H1 (cell line): ENCODE results near the gene PARD3. TPM values are rescaled to one million over a fixed set of nuclear protein-coding genes. Genes with fewer than 3 reads are reported as not detected.

Experiments
- CTCF ChIA-PET: fragments of 300-600 bp; sonication (Branson Sonifier 250); formaldehyde crosslinking; loops from one replicate; lab custom pipeline; 2021; ENCODE audit not compliant: partially characterized antibody; lab: Charles Lee
- POLR2A ChIA-PET: fragments of 300-600 bp; sonication (Branson Sonifier 250); formaldehyde crosslinking; loops from one replicate; lab custom pipeline; 2021; ENCODE audit warnings: inconsistent platforms; ENCODE audit not compliant: partially characterized antibody; lab: Charles Lee
- DNase-seq, 2 experiments: peaks; one replicate each; pipeline versions ENCODE4 v3.0.0 to v3.0.0-alpha.2; 2010 to 2022; ENCODE audit warnings: low spot score in 2 of 2, low read depth in 1 of 2, mixed read lengths in 1 of 2
- FAIRE-seq: peaks from 2 replicates; lab custom pipeline; 2011; peaks lifted over from hg19 to GRCh38; lab: Jason Lieb, UNC
- H2AFZ ChIP-seq: 2 replicates; pipeline ENCODE4 v1.8.1; 2012; ENCODE audit warnings: low read length, inconsistent platforms
- H2AK5ac ChIP-seq: 2 replicates; pipeline ENCODE4 v1.6.1; 2013; ENCODE audit warnings: low read depth, low read length
- H2BK120ac ChIP-seq: replicated peaks from 2 replicates; pipeline ENCODE3; 2013; ENCODE audit warnings: low read depth, low read length, inconsistent platforms
- H2BK12ac ChIP-seq: 2 replicates; pipeline ENCODE4 v1.6.1; 2013; ENCODE audit warnings: low read depth, low read length
- H2BK15ac ChIP-seq: 2 replicates; pipeline ENCODE4 v1.6.1; 2013; ENCODE audit warnings: low read length
- H2BK20ac ChIP-seq: 2 replicates; pipeline ENCODE4 v1.6.1; 2013; ENCODE audit warnings: low read length
- H2BK5ac ChIP-seq: 2 replicates; pipeline ENCODE4 v1.6.1; 2013; ENCODE audit warnings: low read depth, low read length
- H3K14ac ChIP-seq: 2 replicates; pipeline ENCODE4 v1.6.1; 2013; ENCODE audit warnings: inconsistent platforms; ENCODE audit not compliant: insufficient read length
- H3K18ac ChIP-seq: 2 replicates; pipeline ENCODE4 v1.6.1; 2013; ENCODE audit warnings: low read length; ENCODE audit errors: extremely low read depth
- H3K23ac ChIP-seq: 2 replicates; pipeline ENCODE4 v1.6.1; 2013; ENCODE audit warnings: inconsistent platforms; ENCODE audit not compliant: insufficient read length
- H3K23me2 ChIP-seq: 2 replicates; pipeline ENCODE4 v1.6.1; 2013; ENCODE audit warnings: low read depth, low read length
- H3K27ac ChIP-seq: 2 replicates; pipeline ENCODE4 v1.6.1; 2011; ENCODE audit warnings: low read depth, low read length, inconsistent platforms
- H3K27me3 ChIP-seq, 4 experiments: replicated peaks in 1 of 4; 1 replicate in 1 of 4; 2 replicates in 3 of 4; pipeline versions ENCODE4 v1.6.1 to v1.8.1; 2011 to 2013; ENCODE audit warnings: low read length in 3 of 4, mild to moderate bottlenecking in 3 of 4, inconsistent platforms in 2 of 4, mixed read lengths in 2 of 4, moderate library complexity in 1 of 4; ENCODE audit not compliant: control insufficient read depth in 3 of 4, insufficient read depth in 3 of 4; ENCODE audit errors: extremely low read depth in 1 of 4
- H3K36me3 ChIP-seq, 4 experiments: 2 replicates each; pipeline versions ENCODE4 v1.6.1 to v1.8.1; 2011 to 2013; ENCODE audit warnings: mild to moderate bottlenecking in 4 of 4, low read length in 3 of 4, moderate library complexity in 2 of 4, control low read depth in 1 of 4, inconsistent platforms in 1 of 4; ENCODE audit not compliant: insufficient read depth in 4 of 4, control insufficient read depth in 2 of 4
- H3K4ac ChIP-seq: replicated peaks from 2 replicates; pipeline ENCODE3; 2013; ENCODE audit warnings: low read length, low read depth, mixed read lengths, inconsistent platforms; ENCODE audit not compliant: insufficient read length
- H3K4me1 ChIP-seq, 4 experiments: replicated peaks in 1 of 4; 1 replicate in 1 of 4; 2 replicates in 3 of 4; pipeline versions ENCODE4 v1.6.1 to v1.8.1; 2011 to 2013; ENCODE audit warnings: low read length in 3 of 4, inconsistent platforms in 2 of 4, mixed read lengths in 1 of 4; ENCODE audit not compliant: insufficient read depth in 4 of 4, control insufficient read depth in 3 of 4
- H3K4me2 ChIP-seq, 2 experiments: 2 replicates each; pipeline versions ENCODE4 v1.6.1 to v1.8.1; 2011 to 2013; ENCODE audit warnings: low read depth in 2 of 2, low read length in 2 of 2, control low read depth in 1 of 2, inconsistent platforms in 1 of 2, mild to moderate bottlenecking in 1 of 2; ENCODE audit not compliant: insufficient read depth in 1 of 2
- H3K4me3 ChIP-seq, 4 experiments: fragments of 200-600, 300-600 bp in 1 of 4; sonication (generic), shearing (Covaris generic), sonication (Bioruptor Twin) in 1 of 4; 2 replicates each; pipeline versions ENCODE4 v1.5.1 to v1.8.1; 2011 to 2016; ENCODE audit warnings: low read length in 4 of 4, low read depth in 3 of 4, control low read depth in 2 of 4, inconsistent platforms in 2 of 4, mild to moderate bottlenecking in 2 of 4, mixed read lengths in 1 of 4, moderate library complexity in 1 of 4; ENCODE audit not compliant: insufficient read depth in 2 of 4; ENCODE audit errors: extremely low read depth in 1 of 4
- H3K56ac ChIP-seq: replicated peaks from 2 replicates; pipeline ENCODE3; 2013; ENCODE audit warnings: low read depth, mild to moderate bottlenecking, mixed read lengths, low read length, inconsistent platforms; ENCODE audit not compliant: insufficient read length
- H3K79me1 ChIP-seq: 2 replicates; pipeline ENCODE4 v1.6.1; 2013; ENCODE audit warnings: low read depth, low read length, control low read depth
- H3K79me2 ChIP-seq, 2 experiments: 2 replicates each; pipeline versions ENCODE4 v1.6.1 to v1.8.1; 2012 to 2013; ENCODE audit warnings: low read length in 2 of 2, mild to moderate bottlenecking in 2 of 2, inconsistent platforms in 1 of 2; ENCODE audit not compliant: insufficient read depth in 2 of 2, control insufficient read depth in 1 of 2
- H3K9ac ChIP-seq, 4 experiments: replicated peaks in 1 of 4; 1 replicate in 1 of 4; 2 replicates in 3 of 4; pipeline versions ENCODE4 v1.6.1 to v1.8.1; 2011 to 2013; ENCODE audit warnings: low read depth in 3 of 4, low read length in 3 of 4, control low read depth in 2 of 4, mild to moderate bottlenecking in 2 of 4, moderate library complexity in 2 of 4, inconsistent platforms in 1 of 4; ENCODE audit errors: extremely low read depth in 1 of 4
- H3K9me3 ChIP-seq, 2 experiments: 2 replicates each; pipeline versions ENCODE4 v1.6.1 to v1.8.1; 2012 to 2013; ENCODE audit warnings: mild to moderate bottlenecking in 2 of 2, moderate library complexity in 2 of 2, control low read depth in 1 of 2, inconsistent platforms in 1 of 2, low read depth in 1 of 2, low read length in 1 of 2, mixed read lengths in 1 of 2; ENCODE audit not compliant: insufficient read depth in 2 of 2
- H4K20me1 ChIP-seq, 2 experiments: replicated peaks in 1 of 2; 2 replicates each; pipeline versions ENCODE3 to v1.8.1; 2011 to 2013; ENCODE audit warnings: inconsistent platforms in 2 of 2, low read length in 2 of 2, mild to moderate bottlenecking in 1 of 2; ENCODE audit not compliant: insufficient read depth in 2 of 2, control insufficient read depth in 1 of 2
- H4K5ac ChIP-seq: 2 replicates; pipeline ENCODE4 v1.6.1; 2013; ENCODE audit warnings: low read length, low read depth, mixed read lengths, inconsistent platforms; ENCODE audit not compliant: insufficient read length
- H4K8ac ChIP-seq: 2 replicates; pipeline ENCODE4 v1.8.0; 2013; ENCODE audit warnings: mild to moderate bottlenecking, moderate library complexity, low read length, inconsistent platforms; ENCODE audit not compliant: insufficient read depth; ENCODE audit errors: extremely low read depth
- H4K91ac ChIP-seq: replicated peaks from 2 replicates; pipeline ENCODE3; 2013; ENCODE audit warnings: low read length, mixed read lengths, inconsistent platforms; ENCODE audit not compliant: insufficient read length
- HDAC2 ChIP-seq, 2 experiments: fragments of 300-600 bp in 1 of 2; sonication (generic) in 1 of 2; IDR thresholded peaks; 2 replicates each; pipeline ENCODE4 v1.6.1; 2011 to 2012; ENCODE audit warnings: low read depth in 2 of 2, low read length in 2 of 2, mild to moderate bottlenecking in 2 of 2, moderate library complexity in 2 of 2, borderline replicate concordance in 1 of 2, inconsistent platforms in 1 of 2
- KDM1A ChIP-seq: fragments of 200-600, 300-600 bp; sonication (generic); IDR thresholded peaks from 2 replicates; pipeline ENCODE4 v1.7.1; 2016; ENCODE audit warnings: mild to moderate bottlenecking, low read length, borderline replicate concordance
- POLR2A ChIP-seq, 2 experiments: IDR thresholded peaks; 1 replicate in 1 of 2; 2 replicates in 1 of 2; pipeline ENCODE4 v1.6.1; 2011; ENCODE audit warnings: low read depth in 2 of 2, low read length in 2 of 2, mild to moderate bottlenecking in 2 of 2; ENCODE audit errors: control extremely low read depth in 1 of 2
- POU5F1 ChIP-seq: IDR thresholded peaks from 2 replicates; pipeline ENCODE4 v1.6.1; 2011; ENCODE audit warnings: low read depth, mild to moderate bottlenecking, low read length, moderate library complexity
- WGBS, 2 experiments: shearing (Covaris generic) in 1 of 2; methylation state at CpG; one replicate each; pipeline versions ENCODE4 v1.1.6 to v1.1.7; 2013 to 2015; ENCODE audit warnings: low lambda C conversion rate in 2 of 2, mixed read lengths in 2 of 2, inconsistent platforms in 1 of 2, low coverage in 1 of 2, missing lambda C conversion rate in 1 of 2; ENCODE audit not compliant: insufficient replicate concordance in 2 of 2, insufficient coverage in 1 of 2, insufficient read length in 1 of 2; ENCODE audit errors: extremely low coverage in 1 of 2, missing lambda C conversion rate in 1 of 2; 5-methylcytosine and 5-hydroxymethylcytosine counted together
- polyA plus RNA-seq, 7 experiments: library from polyadenylated mRNA; depleted of rRNA in 3 of 7; stranded (reverse) in 5 of 7; unstranded in 2 of 7; fragments of >200 nt in 5 of 7; fragments of 200-250 nt in 2 of 7; gene quantifications; 1 replicate in 5 of 7; 2 replicates in 1 of 7; 4 replicates in 1 of 7; pipeline versions ENCODE4 v1.2.1 to v1.2.3, GENCODE V29; 2011 to 2013; ENCODE audit warnings: missing spikeins in 2 of 7, mixed read lengths in 2 of 7
- total RNA-seq: library from RNA; stranded (reverse); fragmentation: NEBNext Ultra II Directional; extraction: Animal tissue kit (Norgen Biotek cat#: 25700); gene quantifications from 2 replicates; pipeline ENCODE4 v1.2.1, GENCODE V29; 2021

The PARD3 gene
- total and polyA plus RNA-seq, 2 of the 8 experiments (the other 6 are each of a cell fraction or from before 2014, with no cell fraction given) = 19.7 to 49.1 TPM

DNA sequence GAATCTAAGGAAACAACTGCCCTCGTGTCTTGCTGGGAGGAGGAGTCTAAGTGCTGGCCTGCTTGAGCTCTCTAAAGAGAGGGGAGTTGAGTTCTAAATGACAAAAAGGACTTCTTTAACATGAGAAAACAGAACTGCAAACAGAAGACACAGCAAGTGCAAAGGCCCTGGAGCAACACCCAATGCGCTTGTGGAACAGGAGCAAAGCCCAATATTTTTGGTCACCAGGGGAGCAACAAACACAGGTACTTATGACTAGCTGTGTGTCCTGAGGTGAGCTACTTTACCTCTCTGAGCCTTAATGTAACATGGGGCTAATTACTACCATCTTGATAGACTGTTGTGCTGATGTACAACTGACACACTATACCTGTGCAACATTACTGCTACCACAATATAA, 634.3 kb downstream of the PARD3 start:
- H3K4me2 ChIP-seq = no peak overlapping the region
- FAIRE-seq (peak; percentile 82), DNase-seq (no peak)
- no peak overlapping the region for H3K4ac ChIP-seq
- no peak overlapping the region for H3K14ac ChIP-seq
- POLR2A ChIA-PET = no interaction called here
- H3K23me2 ChIP-seq = no peaks in the 10 kb centered on the region
- H3K79me1 ChIP-seq = no peaks in the 10 kb centered on the region
- WGBS, 2 experiments = 58% methylated on average over 2 of the region's 2 CpGs; no CpG with 5 or more reads in 1 of the 2 experiments
- no peak overlapping the region for H4K5ac ChIP-seq
- H2BK5ac ChIP-seq = no peak overlapping the region
- H3K4me3 ChIP-seq = no peak overlapping the region
- H3K27me3 ChIP-seq = no peaks in the 10 kb centered on the region
- no peaks in the 10 kb centered on the region for H3K9me3 ChIP-seq
- no peaks in the 10 kb centered on the region for H4K20me1 ChIP-seq
- TF ChIP-seq KDM1A = peak; percentile 97
- TF ChIP-seq POU5F1 = 0 out of 2 replicates have a peak, but pooled peaks have one; percentile 43
- TF ChIP-seq HDAC2 (IDR thresholded peaks at IDR 0.05; ENCODE audit: borderline replicate concordance in 1 of 2, low read depth in 2 of 2, low read length in 2 of 2) = peak in 1 of 2 experiments; percentile 94; a peak in 1 of 4 replicates
- TF ChIP-seq POLR2A (IDR thresholded peaks at IDR 0.05; ENCODE audit: control extremely low read depth in 1 of 2, low read depth in 2 of 2, low read length in 2 of 2) = no peak
- no peak overlapping the region for H2AFZ ChIP-seq
- no peak overlapping the region for H2BK120ac ChIP-seq
- no peak overlapping the region for H2BK12ac ChIP-seq
- H3K27ac ChIP-seq = no peak overlapping the region
- no peak overlapping the region for H2AK5ac ChIP-seq
- CTCF ChIA-PET = interaction anchor here (0.7 to 0.8 kb wide), 3 partner anchors 8 to 61 kb away, joined by 3 read pairs; no protein-coding TSS in a partner anchor
- no peak overlapping the region for H3K18ac ChIP-seq
- no peak overlapping the region for H4K8ac ChIP-seq
- H4K91ac ChIP-seq = no peak overlapping the region
- H3K4me1 ChIP-seq = peaks cover 12 to 41% (median 37%) of the 10 kb centered on the region in 4 experiments
- H3K56ac ChIP-seq = no peak overlapping the region
- no peak overlapping the region for H2BK20ac ChIP-seq
- no peak overlapping the region for H3K23ac ChIP-seq
- no peak overlapping the region for H3K9ac ChIP-seq
- H3K79me2 ChIP-seq = no peaks in the 10 kb centered on the region
- no peaks in the 10 kb centered on the region for H3K36me3 ChIP-seq
- no peak overlapping the region; the same call in 1 of the 2 replicates for H2BK15ac ChIP-seq
